Hepatocyte (in vitro differentiated cells): ENCODE data around the gene SLC12A8.

Experiments
- EZH2 ChIP-seq: fragments of 200-600 bp; sonication (generic); IDR thresholded peaks from 2 replicates; pipeline ENCODE4 v1.6.1; 2016; ENCODE audit warnings: antibody characterized with exemption, mild to moderate bottlenecking, borderline replicate concordance
- TF ChIP-seq, protein P1 (sequence below): fragments of 200-600 bp; sonication (generic); IDR thresholded peaks from 2 replicates; pipeline ENCODE4 v1.5.1; 2016; ENCODE audit warnings: antibody characterized with exemption, mild to moderate bottlenecking; ENCODE audit not compliant: poor library complexity

DNA sequence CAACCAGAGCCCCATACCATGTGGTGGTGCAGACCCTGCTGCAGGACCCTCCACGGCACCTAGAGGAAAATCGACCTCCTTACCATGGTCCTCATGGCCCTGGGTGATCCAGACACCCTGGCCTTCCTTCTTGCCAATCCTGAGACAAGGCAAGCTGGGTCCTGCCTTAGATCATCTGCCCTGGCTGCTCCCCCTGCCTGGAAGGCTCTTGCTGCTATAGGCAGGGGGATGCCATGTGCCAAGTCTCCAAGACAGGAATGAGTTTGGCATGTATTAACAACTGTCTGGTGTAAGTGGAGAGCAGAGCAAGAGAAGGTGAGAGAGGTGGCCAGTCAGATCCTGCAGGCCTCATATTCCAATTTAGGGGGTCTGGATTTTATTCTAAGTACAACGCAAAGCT is 164.3 kb downstream of the SLC12A8 start:
- no peak for TF ChIP-seq EZH2
- TF ChIP-seq, protein P1, sequence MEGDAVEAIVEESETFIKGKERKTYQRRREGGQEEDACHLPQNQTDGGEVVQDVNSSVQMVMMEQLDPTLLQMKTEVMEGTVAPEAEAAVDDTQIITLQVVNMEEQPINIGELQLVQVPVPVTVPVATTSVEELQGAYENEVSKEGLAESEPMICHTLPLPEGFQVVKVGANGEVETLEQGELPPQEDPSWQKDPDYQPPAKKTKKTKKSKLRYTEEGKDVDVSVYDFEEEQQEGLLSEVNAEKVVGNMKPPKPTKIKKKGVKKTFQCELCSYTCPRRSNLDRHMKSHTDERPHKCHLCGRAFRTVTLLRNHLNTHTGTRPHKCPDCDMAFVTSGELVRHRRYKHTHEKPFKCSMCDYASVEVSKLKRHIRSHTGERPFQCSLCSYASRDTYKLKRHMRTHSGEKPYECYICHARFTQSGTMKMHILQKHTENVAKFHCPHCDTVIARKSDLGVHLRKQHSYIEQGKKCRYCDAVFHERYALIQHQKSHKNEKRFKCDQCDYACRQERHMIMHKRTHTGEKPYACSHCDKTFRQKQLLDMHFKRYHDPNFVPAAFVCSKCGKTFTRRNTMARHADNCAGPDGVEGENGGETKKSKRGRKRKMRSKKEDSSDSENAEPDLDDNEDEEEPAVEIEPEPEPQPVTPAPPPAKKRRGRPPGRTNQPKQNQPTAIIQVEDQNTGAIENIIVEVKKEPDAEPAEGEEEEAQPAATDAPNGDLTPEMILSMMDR: no peak
